NCI-H82 treated with DMSO at 0.1 percent for 48 hours (cell line): ENCODE results near the gene TSNAX.

Experiments used
- DNase-seq: peaks from one replicate; lab custom pipeline; 2025; ENCODE audit not compliant: unreplicated experiment; lab: John Stamatoyannopoulos, UW

The TSNAX gene

DNA sequence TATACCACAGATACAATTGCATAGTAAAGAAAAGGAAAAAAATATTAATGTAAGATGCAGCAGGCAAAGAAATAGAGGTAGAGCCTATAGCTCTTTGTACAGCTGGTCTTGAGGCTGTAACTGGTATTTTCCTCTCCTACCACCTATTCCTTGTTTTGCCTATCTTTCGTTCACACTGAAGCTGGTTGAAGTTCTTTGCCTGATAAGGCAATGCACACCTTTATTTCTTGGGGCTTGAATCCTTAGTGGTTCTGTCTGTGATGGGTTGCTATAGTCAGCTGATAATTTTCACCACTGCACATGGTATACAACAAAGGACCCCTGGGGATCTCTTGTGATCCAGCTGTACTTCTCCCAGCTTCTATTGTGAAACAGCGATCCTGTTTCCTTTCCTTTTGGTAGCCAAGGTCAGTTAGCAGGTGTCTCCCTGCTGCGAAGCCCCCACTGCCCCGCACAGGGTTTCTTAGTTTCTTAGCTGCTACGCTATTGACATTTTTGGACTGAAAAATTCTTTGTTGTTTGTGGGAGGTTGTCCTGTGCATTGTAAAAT, 9.9 kb upstream of the TSNAX start:
- DNase-seq = no peak

DNA sequence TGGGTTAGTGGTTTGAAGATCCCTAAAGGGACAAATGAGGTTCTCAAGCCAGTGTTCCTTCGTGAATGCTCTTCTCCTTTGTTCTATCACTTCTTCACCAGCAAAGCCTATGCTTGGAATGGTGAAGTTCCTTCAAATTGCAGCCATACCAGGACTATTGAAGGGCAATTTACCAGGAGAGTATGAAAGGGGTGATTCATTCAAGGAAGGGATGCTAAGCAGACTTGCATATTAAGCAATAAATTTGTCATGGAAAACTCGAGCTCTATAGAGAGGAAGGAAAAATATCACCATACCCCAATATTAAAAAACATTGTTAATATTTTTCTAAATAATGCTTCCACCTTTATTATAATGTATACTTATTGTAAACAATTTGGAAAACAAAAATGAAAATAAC, 9.3 kb upstream of the TSNAX start:
- DNase-seq = no peak

DNA sequence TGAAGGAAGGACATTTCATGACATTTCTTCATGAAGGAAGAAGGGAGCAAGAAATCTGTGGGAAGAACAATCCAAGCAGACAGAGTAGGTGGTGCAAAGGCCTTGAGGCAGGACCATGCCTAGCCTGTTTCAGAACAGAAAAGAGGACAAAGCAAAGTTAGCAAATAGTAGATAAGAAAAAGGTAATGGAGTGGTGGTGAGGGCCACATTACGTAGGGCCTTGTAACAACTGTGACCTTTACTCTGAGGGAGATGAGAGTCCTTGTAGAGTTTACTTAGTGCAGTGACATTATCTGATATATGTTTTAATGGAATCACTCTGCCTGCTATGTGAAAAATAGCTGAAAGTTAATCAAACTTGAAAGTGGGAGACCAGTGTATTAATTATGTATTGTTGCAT, 6.4 kb upstream of the TSNAX start:
- no peak for DNase-seq

DNA sequence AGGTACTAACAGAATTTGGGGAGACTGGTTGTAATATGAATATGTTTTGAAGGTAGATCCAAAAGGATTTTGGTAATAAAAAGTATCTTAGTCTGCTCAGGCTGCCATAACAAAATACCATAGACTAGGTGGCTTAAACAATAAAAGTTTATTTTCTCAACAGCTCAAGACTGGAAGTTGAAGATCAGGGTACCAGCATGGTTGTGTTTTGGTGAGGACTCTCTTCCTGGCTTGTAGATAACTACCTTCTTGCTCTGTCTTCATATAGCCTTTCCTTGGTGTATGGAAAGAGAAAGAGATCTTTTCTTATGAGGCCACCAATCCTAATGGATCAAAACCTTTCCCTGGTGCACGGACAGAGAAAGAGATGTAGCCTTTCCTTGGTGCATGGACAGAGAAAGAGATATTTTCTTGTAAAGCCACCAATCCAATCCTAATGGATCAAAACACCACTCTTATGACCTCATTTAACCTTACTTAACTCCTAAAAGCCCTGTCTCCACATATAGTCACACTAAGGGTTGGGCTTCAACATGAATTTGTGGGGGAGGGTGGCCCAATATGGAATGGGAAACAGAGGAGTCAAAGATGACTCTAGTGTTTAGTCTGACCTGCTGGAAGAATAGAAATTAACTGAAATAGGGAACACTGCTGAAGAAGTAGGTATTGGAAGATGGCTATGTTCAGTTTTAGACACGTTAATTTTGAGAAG, 5.4 kb upstream of the TSNAX start:
- DNase-seq = no peak

DNA sequence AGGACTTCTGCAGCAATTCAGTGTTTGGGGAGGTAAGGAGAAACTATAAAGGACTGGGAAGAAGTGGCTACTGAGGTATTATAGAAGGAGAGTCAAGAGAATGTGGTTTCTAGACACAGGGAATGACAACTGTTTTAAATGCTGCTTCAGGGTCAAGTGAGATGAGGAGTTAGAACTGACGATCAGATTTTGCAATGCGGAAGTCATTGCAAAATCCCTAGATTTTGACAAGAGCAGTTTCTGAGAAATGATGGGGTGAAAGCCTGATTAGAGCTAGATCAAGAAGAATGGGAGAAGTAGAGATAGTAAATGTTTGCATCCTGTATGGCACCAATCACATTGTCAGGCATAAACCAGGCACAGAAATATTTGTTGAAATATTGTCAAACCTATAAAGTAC, 4.7 kb upstream of the TSNAX start:
- DNase-seq = no peak

DNA sequence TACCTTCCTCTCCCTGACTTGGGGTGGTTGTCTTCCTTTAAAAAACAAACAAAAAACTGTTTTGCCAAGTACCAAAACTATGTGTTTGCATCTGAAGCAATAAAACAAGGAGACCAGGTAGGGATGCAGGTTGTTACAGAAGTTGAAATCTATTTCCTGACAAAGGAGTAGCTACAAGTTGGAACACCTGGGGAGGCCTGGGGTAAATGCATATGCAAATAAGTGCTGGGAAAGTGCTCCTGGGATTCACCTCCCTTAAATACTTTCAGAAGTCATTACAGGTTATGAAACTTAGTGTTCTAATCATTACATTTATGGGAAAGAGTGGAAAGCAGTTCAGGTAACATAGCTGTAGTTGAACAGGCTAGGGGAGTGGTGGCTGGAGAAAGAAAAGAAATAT, 1.9 kb upstream of the TSNAX start:
- DNase-seq = no peak

DNA sequence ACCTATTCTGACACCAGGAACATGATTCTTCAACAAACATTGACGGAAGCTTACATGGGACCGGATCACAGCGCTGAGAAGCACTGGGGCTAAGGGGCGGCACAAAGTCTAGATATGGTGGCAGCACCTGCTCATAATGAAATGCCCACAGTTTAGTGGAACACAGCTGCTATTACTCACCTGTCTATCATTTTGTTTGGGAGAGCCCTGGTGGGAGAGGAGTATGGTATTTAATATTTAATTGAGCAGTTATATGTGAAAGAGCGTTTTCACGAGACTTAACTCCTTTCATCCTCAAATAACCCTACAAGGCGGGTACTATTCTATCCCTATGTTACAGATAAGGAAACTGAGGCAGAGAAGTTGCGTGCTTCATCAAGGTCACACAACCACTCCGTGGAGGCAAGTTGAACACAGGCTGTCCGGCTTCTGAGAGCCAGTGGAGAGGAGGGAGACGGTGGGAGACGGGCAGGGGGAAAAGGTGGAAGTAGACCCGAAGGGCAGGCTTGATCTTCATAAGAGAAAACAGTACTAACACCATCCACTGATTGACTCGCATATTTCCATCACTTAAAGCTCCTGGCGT, 790 bp upstream of the TSNAX start:
- DNase-seq = no peak

DNA sequence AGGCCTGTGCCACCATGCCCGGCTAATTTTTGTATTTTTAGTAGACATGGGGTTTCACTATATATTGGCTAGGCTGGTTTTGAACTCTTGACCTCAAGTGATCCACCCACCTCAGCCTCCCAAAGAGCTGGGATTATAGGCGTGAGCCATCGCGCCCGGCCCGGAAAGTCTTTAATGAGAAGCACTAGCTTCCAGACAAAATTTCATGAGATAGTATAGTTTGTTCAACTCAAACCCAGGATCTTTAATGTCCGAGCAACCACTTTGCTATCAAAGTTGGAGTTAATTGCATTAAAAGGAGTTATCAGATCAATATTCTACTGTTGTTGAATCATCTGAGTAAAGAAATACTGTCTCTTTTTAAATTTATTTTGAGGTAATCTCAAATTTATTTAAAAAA, 4.8 kb downstream of the TSNAX start:
- no peak for DNase-seq

DNA sequence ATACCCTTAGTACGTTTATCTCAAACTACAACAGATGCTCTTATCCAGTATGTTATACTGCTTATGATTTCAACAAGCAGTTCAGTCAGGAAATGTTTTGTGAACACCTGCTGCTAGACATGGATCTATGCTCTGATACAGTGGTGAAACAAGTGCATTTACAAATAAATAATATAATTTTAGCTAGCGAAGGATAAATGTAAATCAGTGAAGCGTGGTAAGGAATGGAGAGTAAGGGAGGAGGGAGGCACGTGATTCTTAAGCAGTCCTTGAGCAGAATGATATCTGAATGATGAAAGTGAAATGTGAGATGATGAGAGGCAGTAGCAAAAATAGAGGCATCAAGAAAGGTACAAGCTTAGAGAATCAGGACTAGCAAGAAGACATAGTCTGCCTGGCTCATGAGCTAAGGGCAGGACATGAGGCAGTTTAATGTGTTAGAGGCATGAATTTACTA, 6.3 kb downstream of the TSNAX start:
- DNase-seq = no peak

DNA sequence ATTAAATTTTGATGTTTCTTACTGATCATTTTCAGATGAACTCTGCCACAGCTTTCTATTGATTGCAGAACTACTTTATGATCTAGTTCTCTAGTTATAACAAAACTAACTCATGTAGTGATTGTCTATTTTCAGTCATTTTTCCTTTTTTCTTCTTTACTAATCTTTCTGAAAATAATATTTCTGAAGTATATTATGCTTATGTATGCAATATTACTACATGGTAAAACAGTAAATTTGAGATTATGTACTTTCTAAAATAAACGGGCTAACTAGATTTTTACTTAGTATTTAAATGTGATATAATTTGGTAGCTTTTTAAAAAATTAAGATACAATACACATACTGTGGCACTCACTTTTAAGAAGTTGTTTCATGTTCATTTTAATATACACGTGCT, 7.6 kb downstream of the TSNAX start:
- no peak for DNase-seq

DNA sequence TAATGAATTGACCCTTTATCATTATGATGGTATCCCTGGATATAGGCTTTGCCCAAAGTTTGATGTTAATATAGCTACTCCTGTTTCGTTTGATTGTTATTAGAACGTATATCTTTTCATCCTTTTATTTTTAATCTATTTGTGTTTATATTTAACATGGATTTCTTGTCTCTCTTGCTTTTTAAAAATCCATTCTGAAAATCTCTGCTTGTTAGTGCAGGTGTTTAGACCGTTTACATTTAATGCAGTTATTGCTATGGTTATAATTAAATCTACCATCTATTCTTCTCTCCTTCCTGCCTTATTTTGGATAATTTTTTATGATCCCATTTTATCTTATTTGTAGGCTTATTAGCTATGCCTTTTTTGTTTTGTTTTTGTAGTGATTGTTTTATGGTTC, 12.4 kb downstream of the TSNAX start:
- DNase-seq = no peak

DNA sequence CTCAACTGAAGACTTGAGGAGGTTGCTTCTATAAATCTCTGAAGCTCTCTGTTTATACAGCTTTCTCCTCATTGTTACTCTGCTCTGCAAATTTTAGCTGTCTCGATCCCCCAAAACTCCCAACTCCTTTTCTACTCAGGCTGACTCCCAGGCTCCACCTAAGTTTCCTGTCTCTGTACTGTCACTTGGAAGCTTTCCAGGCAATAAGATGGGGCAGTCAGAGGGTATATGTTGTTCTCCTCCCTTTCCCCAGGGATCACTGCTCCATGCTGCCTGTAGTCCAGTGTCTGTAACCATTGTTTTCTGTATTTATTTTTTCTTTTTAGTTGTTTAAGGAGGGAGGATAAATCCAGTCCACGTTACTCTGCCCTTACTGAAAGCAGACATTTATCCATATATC, 13.4 kb downstream of the TSNAX start:
- DNase-seq = no peak

DNA sequence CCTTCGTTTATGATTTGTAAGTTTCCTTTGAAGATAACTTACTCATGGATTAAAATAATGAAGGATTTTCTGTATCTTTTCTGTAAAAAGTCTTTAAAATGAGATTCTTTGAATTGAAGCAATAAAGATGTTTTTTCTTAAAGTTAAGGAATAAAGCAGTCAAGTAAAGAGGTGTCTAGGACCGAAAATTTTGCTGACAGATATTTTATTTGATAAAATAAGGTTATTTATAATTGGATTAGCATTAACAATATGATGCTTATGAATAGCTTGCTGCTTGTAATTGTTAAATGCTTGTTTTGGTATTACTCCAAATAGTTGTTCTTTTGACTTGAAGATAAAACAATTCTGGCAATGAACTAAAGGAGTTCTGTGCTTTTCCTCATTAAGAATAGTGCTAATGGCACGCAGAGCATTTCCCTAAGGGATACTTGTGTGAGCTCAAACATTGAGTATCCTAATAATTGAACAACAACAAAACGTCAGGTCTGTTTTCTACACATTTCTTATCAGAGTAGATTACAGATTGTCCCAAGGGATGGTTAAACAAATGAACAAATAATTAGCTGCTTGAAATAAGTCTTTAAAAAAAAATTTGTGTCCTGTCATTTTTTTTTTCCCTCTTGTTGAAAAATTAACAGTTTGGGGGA, 16.6 kb downstream of the TSNAX start:
- no peak for DNase-seq

DNA sequence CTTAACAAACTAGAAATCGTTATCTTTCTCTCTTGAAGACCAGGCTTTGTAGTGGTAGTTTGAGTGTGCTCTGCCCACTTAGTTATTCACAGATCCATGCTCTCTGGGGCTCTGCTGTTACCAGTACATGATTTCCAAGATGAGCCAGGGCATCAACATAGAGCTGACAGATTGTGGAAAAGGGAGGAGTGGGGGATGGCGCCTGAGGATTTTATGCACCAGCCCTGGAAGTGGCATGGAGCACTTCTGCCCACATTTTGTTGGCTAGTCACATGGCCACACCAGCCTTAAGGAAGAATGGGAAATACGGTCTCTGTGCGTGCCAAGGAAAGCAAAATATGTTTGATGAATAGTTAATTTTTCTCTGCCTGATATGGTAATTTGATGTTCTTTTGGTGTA, 18.2 kb downstream of the TSNAX start:
- no peak for DNase-seq

DNA sequence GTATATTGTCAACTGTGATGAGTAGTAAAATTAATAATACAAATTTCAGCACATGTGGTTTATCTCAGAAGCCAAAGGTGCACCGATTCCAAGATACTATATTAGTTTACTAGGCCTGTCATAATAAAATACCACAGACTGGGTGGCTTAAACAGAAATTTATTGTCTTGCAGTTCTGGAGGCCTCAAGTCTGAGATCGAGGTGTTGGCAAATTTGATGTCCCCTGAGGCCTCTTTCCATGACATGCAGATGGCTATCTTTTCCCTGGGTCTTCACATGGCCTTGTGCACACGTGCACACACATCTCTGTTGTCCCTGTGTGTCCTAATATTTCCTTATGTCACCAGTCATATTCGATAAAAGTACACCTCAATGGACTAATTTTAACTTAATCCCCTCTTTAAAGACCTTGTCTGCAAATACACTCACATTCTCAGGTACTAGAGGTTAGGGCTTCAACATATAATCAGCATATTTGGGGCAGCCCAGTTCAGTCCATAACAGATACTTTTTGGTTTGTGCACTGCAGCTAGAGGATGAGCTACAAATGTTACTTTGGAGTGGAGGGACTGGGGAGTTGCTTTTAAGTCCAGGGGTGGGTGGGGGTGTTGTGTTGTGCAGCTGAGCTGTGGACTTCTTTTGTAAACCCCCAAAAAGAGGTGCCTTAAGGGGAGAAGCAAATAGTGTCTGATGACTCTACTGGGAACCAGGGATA, 21.4 kb downstream of the TSNAX start:
- no peak for DNase-seq

DNA sequence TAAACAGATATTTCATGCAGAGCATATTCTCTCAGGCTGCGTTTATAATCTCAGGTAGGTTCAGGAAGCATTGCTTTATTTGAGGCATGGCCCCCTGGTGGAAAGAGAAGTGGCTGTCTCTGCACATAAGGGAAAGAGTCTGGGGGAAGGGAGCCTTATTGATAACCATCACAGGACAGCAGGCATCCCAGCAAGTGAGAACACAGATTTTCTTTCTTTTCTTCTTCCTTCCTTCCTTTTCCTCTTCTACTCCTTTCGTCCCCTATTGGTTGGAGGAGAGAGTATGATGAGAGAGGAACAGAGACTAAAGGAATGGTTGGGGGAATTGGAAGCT, 21.9 kb downstream of the TSNAX start:
- no peak for DNase-seq

DNA sequence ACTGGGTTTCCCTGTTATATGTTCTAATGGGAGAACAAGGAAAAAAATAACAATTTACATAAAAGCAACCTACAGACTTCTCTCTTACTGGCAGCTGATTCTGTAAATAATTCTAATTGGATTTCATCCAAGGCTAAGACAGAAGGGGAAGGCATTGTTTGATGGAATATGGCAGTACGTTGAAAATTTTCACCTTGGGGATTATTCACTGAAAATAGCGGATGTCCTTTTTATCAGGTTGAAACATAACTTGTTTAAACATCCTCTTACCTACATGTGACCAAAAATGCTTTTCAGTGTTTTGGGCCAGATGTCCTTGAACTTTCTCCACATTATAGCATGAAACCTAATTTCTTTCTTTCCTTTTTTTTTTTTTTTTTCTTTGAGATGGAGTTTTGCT, 24.9 kb downstream of the TSNAX start:
- no peak for DNase-seq

DNA sequence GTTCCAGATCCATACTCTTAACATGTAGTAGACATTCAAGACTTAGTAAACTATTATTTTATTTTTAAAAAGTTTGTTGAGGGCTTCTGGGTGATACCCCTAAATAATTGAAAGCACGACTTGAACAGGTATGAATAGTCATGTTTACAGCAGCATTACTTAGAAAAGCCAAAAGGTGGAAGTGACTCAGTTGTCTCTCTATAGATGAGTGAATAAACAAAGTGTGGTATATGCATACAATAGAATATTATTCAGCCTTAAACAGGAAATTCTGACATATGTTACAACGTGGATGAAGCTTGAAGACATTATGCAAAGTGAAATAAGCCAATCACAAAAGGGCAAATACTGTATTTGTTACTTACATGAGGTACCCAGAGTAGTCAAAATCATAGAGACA, 26.5 kb downstream of the TSNAX start:
- DNase-seq = no peak

DNA sequence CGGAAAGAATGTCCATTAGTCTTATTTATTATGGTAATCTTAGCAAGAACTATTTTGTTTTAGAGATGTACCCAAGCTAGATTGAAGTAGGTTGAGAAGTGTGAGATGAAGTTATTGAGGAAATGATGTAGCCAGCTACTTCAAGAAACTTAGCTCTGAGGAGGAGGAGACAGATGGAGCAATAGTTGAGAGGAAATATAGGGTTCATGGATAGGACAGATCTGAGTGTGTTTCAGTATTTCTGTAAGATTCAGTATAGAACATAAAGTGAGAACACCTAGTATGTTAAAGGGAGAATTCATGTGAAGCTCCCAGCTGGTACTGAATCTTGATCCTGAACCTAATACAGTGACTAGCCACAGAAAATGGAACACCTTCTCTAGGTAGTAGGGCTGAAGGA, 28.9 kb downstream of the TSNAX start:
- DNase-seq = no peak

DNA sequence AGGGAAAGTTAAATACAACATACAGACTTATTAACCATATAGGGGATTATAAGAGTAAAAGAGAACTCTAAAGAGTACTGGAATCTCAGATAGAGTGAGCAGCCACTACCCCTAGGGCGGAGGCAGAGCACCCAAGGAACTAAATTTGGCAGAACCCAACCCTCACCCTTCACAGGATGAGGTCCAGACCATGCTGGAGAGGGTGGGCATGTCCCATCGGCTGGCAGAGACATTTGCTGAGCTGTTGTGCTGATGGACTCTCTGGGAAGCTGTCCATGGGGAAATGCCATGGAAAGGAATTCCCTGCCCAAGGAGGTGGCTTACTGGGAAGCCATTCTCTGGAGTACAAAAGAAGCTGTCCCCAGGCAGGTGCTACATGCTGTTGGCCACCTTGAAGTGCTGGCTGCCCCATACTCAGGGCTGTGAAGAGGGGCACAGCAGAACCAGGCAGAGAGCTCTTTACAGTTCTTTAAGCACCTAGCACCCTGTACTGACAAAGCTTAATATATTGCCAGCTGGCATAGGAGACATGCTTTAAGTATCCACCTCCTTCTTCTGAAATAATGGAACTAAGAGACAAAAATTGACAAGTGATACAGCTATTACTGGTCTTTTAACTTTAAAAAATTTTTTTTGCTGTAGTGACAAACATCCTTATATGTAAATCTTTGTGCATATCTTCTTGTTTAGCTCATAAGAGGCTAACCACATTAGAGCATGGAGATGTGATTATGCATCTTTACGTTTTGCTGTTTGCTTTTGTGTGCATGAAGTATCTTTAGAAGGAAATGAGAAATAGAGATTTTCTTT, 29.6 kb downstream of the TSNAX start:
- DNase-seq = no peak

DNA sequence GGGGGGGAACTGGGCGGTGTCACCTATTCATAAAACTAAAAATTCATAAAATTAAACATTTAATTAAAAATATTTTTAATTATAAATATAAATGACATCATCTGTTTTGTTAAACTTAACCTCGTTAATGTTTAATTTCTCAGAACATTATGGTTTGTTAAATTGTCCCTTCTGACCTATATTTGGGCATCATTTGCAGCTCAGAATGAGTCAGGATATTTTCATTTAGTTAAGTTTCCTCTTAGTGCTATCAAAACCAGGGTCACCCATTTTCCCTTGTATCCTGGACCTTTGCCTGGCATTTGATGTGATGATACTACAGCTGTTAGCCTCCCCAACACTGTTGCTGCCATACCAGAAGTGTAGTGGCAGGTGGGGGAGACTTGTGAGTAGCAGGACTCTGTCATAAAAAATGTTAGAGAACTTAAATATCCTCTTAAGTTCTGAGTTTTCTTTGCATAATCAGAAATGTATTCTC, 30.3 kb downstream of the TSNAX start:
- DNase-seq = no peak
